A673 (cell line): ENCODE data around the gene RXRA. TPM values are rescaled to one million over a fixed set of nuclear protein-coding genes. Genes with fewer than 3 reads are reported as not detected.

Source experiments
- BruUV-seq: library from RNA; stranded (reverse); fragments of 400-500 nt; replicated peaks from 2 replicates; lab custom pipeline; 2021; lab: Mats Ljungman, UMichigan
- CTCF ChIA-PET: fragments of 300-600 bp; sonication (Branson Sonifier 250); formaldehyde crosslinking; loops from one replicate; lab custom pipeline; 2022; ENCODE audit warnings: antibody characterized with exemption; lab: Charles Lee
- POLR2A ChIA-PET: fragments of 300-600 bp; sonication (Branson Sonifier 250); formaldehyde crosslinking; loops from one replicate; lab custom pipeline; 2022; ENCODE audit warnings: antibody characterized with exemption; ENCODE audit not compliant: low non-redundant PET; lab: Charles Lee
- DNase-seq: peaks from one replicate; pipeline ENCODE4 v3.0.0-alpha.2; 2015; ENCODE audit warnings: low spot score
- H3K27ac ChIP-seq: fragments of 200-600 bp; sonication (generic); 2 replicates; pipeline ENCODE4 v1.5.1; 2016; ENCODE audit warnings: mixed run types, low read depth, mild to moderate bottlenecking, mixed read lengths, antibody characterized with exemption, low read length; ENCODE audit not compliant: poor library complexity, severe bottlenecking
- H3K27me3 ChIP-seq: fragments of 200-600 bp; sonication (generic); replicated peaks from 2 replicates; pipeline ENCODE4 v1.6.1; 2017; ENCODE audit warnings: mixed run types, low read depth, mild to moderate bottlenecking, mixed read lengths, antibody characterized with exemption, low read length; ENCODE audit not compliant: insufficient read depth, poor library complexity
- H3K36me3 ChIP-seq: fragments of 200-600 bp; sonication (generic); 2 replicates; pipeline ENCODE4 v1.6.1; 2016; ENCODE audit warnings: mixed run types, mild to moderate bottlenecking, mixed read lengths, antibody characterized with exemption, low read length; ENCODE audit not compliant: insufficient read depth, poor library complexity, severe bottlenecking
- H3K4me1 ChIP-seq: fragments of 200-600 bp; sonication (generic); 2 replicates; pipeline ENCODE4 v1.6.1; 2017; ENCODE audit warnings: mixed run types, mild to moderate bottlenecking, mixed read lengths, antibody characterized with exemption, low read length; ENCODE audit not compliant: insufficient read depth, poor library complexity, severe bottlenecking
- H3K4me3 ChIP-seq: fragments of 200-600 bp; sonication (generic); 2 replicates; pipeline ENCODE4 v1.5.1; 2016; ENCODE audit warnings: low read depth, mixed run types, mild to moderate bottlenecking, mixed read lengths, low read length; ENCODE audit not compliant: poor library complexity, severe bottlenecking
- H3K9me3 ChIP-seq: fragments of 200-600 bp; sonication (generic); 2 replicates; pipeline ENCODE4 v1.6.1; 2016; ENCODE audit warnings: mixed run types, low read depth, mild to moderate bottlenecking, mixed read lengths, antibody characterized with exemption, low read length; ENCODE audit not compliant: poor library complexity, severe bottlenecking
- CTCF ChIP-seq: fragments of 300-800, 200-600 bp; sonication (generic); conservative IDR thresholded peaks from 2 replicates; pipeline ENCODE4 v1.5.1; 2017; ENCODE audit warnings: low read depth, mild to moderate bottlenecking, antibody characterized with exemption, low read length, moderate library complexity, mixed read lengths
- EZH2 ChIP-seq: fragments of 200-600 bp; sonication (generic); IDR thresholded peaks from 2 replicates; pipeline ENCODE4 v1.6.1; 2017; ENCODE audit warnings: borderline replicate concordance, low read depth, mild to moderate bottlenecking, mixed read lengths, antibody characterized with exemption, low read length; ENCODE audit not compliant: poor library complexity, severe bottlenecking
- intact Hi-C: fragments of 100-400 bp; cut with micrococcal nuclease; formaldehyde crosslinking; loops from one replicate; pipeline ENCODE4 v1.10.0; 2022; ENCODE audit not compliant: unreplicated experiment
- total RNA-seq: library from RNA; stranded (reverse); gene quantifications from 2 replicates; pipeline ENCODE4 v1.2.3, GENCODE V29; 2021

Gene RXRA
- total RNA-seq, 1 experiment from 2014 or later = 54.1 TPM

GRCh38 chr9:134455934-134456755 is 129.9 kb downstream of the RXRA start:
- intact Hi-C loops = loop anchor here (5.0 kb wide), 2 partner anchors 96 to 186 kb away; partner anchors contain the start of gene COL5A1

GRCh38 chr9:134456756-134457305 is 130.6 kb downstream of the RXRA start:
- no peak for DNase-seq
- no TSS peak for BruUV-seq
- H3K9me3 ChIP-seq = no peaks in the 10 kb centered on the region
- H3K4me1 ChIP-seq = peaks cover 21% of the 10 kb centered on the region
- no peak overlapping the region for H3K4me3 ChIP-seq
- POLR2A ChIA-PET = no interaction called here
- CTCF ChIA-PET = interaction anchor here (0.5 to 1.2 kb wide), 2 partner anchors 204 to 293 kb away, joined by 3 to 4 read pairs; no protein-coding TSS in a partner anchor
- intact Hi-C loops = loop anchor here (5.0 kb wide), 2 partner anchors 95 to 185 kb away; partner anchors contain the start of gene COL5A1
- TF ChIP-seq EZH2 (no peak), CTCF (no peak)
- peak overlapping the region; percentile 96 for H3K27ac ChIP-seq
- no peaks in the 10 kb centered on the region for H3K36me3 ChIP-seq
- H3K27me3 ChIP-seq = no peaks in the 10 kb centered on the region

More at GRCh38 chr9:134455934-134456755, 129.9 kb downstream of the RXRA start:
- Histone ChIP-seq H3K36me3 (no peaks in the 10 kb centered on the region), H3K27me3 (no peaks in the 10 kb centered on the region), H3K4me3 (no peak overlapping the region), H3K4me1 (peaks cover 21% of the 10 kb centered on the region), H3K27ac (peak overlapping the region; percentile 96), H3K9me3 (no peaks in the 10 kb centered on the region)
- POLR2A ChIA-PET = no interaction called here
- peak; percentile 94 for DNase-seq
- CTCF ChIA-PET = interaction anchor here (0.5 to 1.2 kb wide), 2 partner anchors 204 to 292 kb away, joined by 3 to 4 read pairs; no protein-coding TSS in a partner anchor
- no peak for TF ChIP-seq EZH2
- TF ChIP-seq CTCF = no peak
- no TSS peak for BruUV-seq

GRCh38 chr9:134457321-134458206 is 131.3 kb downstream of the RXRA start:
- POLR2A ChIA-PET = interaction anchor here (0.6 kb wide), 1 partner anchor 60 kb away, joined by 4 read pairs; no protein-coding TSS in a partner anchor
- H3K9me3 ChIP-seq = no peaks in the 10 kb centered on the region
- intact Hi-C loops = loop anchor here (5.0 kb wide), 2 partner anchors 95 to 185 kb away; partner anchors contain the start of gene COL5A1

More at GRCh38 chr9:134457321-134458206, 131.3 kb downstream of the RXRA start:
- H3K36me3 ChIP-seq = no peaks in the 10 kb centered on the region
- peaks cover 21% of the 10 kb centered on the region for H3K4me1 ChIP-seq
- no peak for DNase-seq
- TF ChIP-seq EZH2 (no peak), CTCF (no peak)
- H3K27ac ChIP-seq = peak overlapping the region; percentile 96
- no TSS peak for BruUV-seq
- no peak overlapping the region for H3K4me3 ChIP-seq
- H3K27me3 ChIP-seq = no peaks in the 10 kb centered on the region
- CTCF ChIA-PET = interaction anchor here (1.2 kb wide), 1 partner anchor 203 kb away, joined by 3 read pairs; no protein-coding TSS in a partner anchor
